Thyroid gland (tissue), 4 donors: ENCODE data around the gene COG2.

Experiments used
- POLR2A ChIP-seq, 2 donors: fragments of 450-650 bp; IDR thresholded peaks; one replicate each; pipeline ENCODE4 v1.6.1; 2017; ENCODE audit warnings: antibody characterized with exemption in 2 of 2, mild to moderate bottlenecking in 2 of 2, moderate library complexity in 1 of 2
- TF ChIP-seq, protein P1 (sequence below), 6 experiments: fragments of 200-600 bp in 3 of 6; fragments of 450-650 bp in 3 of 6; sonication (generic) in 3 of 6; IDR thresholded peaks; one replicate each; pipeline ENCODE4 v1.5.1; 2016 to 2019; ENCODE audit warnings: antibody characterized with exemption in 6 of 6, mild to moderate bottlenecking in 2 of 6, inconsistent platforms in 1 of 6, moderate library complexity in 1 of 6

DNA sequence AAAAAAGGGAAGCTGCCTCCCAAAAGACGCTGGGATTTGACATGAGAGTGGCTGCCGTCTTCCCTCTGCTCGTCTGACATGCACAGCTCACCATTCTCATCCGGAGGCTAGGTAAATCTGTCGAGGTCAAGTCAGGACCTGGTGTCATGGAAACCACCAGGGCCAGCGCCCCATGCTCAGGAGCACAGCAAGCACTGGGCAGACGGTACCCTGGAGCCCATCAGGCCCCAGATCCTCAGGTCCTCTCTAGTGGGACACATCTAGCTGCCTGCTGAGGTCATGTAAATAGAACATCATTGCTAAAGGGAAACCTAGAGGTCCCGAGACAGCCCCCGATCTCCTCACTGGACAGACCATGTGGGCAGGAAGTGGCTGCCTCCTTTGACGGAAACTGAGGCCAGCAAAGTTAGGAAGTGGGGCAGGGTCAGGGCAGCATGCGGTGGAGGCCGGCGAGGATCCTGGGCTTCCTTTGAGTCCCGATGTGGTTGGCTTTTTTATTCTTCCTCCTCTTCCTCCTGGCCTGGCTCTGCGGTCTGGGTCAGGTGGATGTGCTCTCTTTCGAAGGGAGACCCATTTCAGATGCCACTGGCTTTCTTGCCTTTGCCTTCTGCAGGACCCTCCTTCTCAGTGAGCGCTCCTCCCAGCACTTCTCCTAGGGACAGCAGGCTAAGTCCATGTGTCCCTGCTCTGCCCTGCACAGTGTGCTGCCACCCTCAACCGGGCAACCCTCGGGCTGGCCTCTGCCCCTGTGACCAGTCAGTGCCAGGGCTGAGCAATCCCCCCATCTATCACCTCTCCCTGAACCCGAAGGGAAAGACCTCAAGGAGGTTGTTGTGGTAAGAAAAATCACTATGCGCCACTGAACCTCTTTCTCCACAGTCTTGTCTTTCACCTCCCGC lies 65.7 kb downstream of the COG2 start:
- no peak for TF ChIP-seq POLR2A (IDR thresholded peaks at IDR 0.05)
- TF ChIP-seq, protein P1, sequence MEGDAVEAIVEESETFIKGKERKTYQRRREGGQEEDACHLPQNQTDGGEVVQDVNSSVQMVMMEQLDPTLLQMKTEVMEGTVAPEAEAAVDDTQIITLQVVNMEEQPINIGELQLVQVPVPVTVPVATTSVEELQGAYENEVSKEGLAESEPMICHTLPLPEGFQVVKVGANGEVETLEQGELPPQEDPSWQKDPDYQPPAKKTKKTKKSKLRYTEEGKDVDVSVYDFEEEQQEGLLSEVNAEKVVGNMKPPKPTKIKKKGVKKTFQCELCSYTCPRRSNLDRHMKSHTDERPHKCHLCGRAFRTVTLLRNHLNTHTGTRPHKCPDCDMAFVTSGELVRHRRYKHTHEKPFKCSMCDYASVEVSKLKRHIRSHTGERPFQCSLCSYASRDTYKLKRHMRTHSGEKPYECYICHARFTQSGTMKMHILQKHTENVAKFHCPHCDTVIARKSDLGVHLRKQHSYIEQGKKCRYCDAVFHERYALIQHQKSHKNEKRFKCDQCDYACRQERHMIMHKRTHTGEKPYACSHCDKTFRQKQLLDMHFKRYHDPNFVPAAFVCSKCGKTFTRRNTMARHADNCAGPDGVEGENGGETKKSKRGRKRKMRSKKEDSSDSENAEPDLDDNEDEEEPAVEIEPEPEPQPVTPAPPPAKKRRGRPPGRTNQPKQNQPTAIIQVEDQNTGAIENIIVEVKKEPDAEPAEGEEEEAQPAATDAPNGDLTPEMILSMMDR (IDR thresholded peaks at IDR 0.05) = no peak
